OCI-LY1 (cell line): ENCODE data around the gene FERMT2.

Experiments used
- H2AFZ ChIP-seq: fragments of 200-600 bp; sonication (generic), shearing (Covaris generic); 2 replicates; pipeline ENCODE4 v1.6.0; 2014; ENCODE audit warnings: antibody characterized with exemption, mild to moderate bottlenecking, low read length
- H3F3A ChIP-seq: fragments of 200-600 bp; sonication (generic), shearing (Covaris generic); 2 replicates; pipeline ENCODE4 v1.6.0; 2014; ENCODE audit warnings: mild to moderate bottlenecking, antibody characterized with exemption, low read length, moderate library complexity; ENCODE audit not compliant: insufficient read depth
- H3K27ac ChIP-seq: fragments of 200-600 bp; sonication (generic); 2 replicates; pipeline ENCODE4 v1.5.1; 2014; ENCODE audit warnings: low read length, mixed run types, mild to moderate bottlenecking, low read depth; ENCODE audit not compliant: poor library complexity, severe bottlenecking
- H3K27me3 ChIP-seq: fragments of 200-600 bp; sonication (generic); 2 replicates; pipeline ENCODE4 v1.6.0; 2014; ENCODE audit warnings: antibody characterized with exemption, mild to moderate bottlenecking, low read length, moderate library complexity; ENCODE audit not compliant: insufficient read depth
- H3K36me3 ChIP-seq: fragments of 200-600 bp; sonication (generic); 2 replicates; pipeline ENCODE4 v1.6.1; 2014; ENCODE audit warnings: mild to moderate bottlenecking, antibody characterized with exemption, low read length, moderate library complexity, mixed read lengths; ENCODE audit not compliant: insufficient read depth
- H3K4me1 ChIP-seq: fragments of 200-600 bp; sonication (generic); 2 replicates; pipeline ENCODE4 v1.5.1; 2014; ENCODE audit warnings: mild to moderate bottlenecking, low read length, moderate library complexity; ENCODE audit not compliant: insufficient read depth, severe bottlenecking
- H3K4me2 ChIP-seq: fragments of 200-600 bp; sonication (generic), shearing (Covaris generic); 2 replicates; pipeline ENCODE4 v1.6.1; 2014; ENCODE audit warnings: low read length
- H3K4me3 ChIP-seq: fragments of 200-600 bp; sonication (generic); 2 replicates; pipeline ENCODE4 v1.5.1; 2014; ENCODE audit warnings: low read length, low read depth, mild to moderate bottlenecking, mixed read lengths; ENCODE audit not compliant: poor library complexity, severe bottlenecking
- H3K79me2 ChIP-seq: fragments of 200-600 bp; shearing (Covaris generic); 2 replicates; pipeline ENCODE4 v1.6.1; 2016; ENCODE audit warnings: mixed run types, low read length, mixed read lengths; ENCODE audit not compliant: insufficient read depth
- H3K9ac ChIP-seq: fragments of 200-600 bp; sonication (generic), shearing (Covaris generic); 2 replicates; pipeline ENCODE4 v1.6.1; 2014; ENCODE audit warnings: mild to moderate bottlenecking, low read length, mixed read lengths
- H3K9me2 ChIP-seq: fragments of 200-600 bp; sonication (generic), shearing (Covaris generic); 2 replicates; pipeline ENCODE4 v1.6.1; 2014; ENCODE audit warnings: low read depth, mild to moderate bottlenecking, low read length, mixed read lengths
- H3K9me3 ChIP-seq: fragments of 200-600 bp; shearing (Covaris generic); 2 replicates; pipeline ENCODE4 v1.6.1; 2014; ENCODE audit warnings: low read length, mixed read lengths
- H4K20me1 ChIP-seq: fragments of 200-600 bp; sonication (generic), shearing (Covaris generic); 2 replicates; pipeline ENCODE4 v1.6.0; 2016; ENCODE audit warnings: mild to moderate bottlenecking, low read length; ENCODE audit not compliant: insufficient read depth
- CTCF ChIP-seq: fragments of 200-600 bp; sonication (generic), shearing (Covaris generic); IDR thresholded peaks from 2 replicates; pipeline ENCODE4 v1.5.1; 2017; ENCODE audit warnings: mild to moderate bottlenecking, antibody characterized with exemption, low read length, moderate library complexity, mixed read lengths
- EZH2 ChIP-seq: fragments of 200-600 bp; sonication (generic), shearing (Covaris generic); IDR thresholded peaks from 2 replicates; pipeline ENCODE4 v1.8.0; 2017; ENCODE audit warnings: borderline replicate concordance, mixed run types, mild to moderate bottlenecking, antibody characterized with exemption, low read length, moderate library complexity, mixed read lengths

FERMT2 gene

GRCh38 chr14:52874389-52874788, 76.5 kb downstream of the FERMT2 start:
- Histone ChIP-seq H3F3A (no peaks in the 10 kb centered on the region), H3K4me2 (no peak overlapping the region), H4K20me1 (no peaks in the 10 kb centered on the region), H3K27ac (no peak overlapping the region), H2AFZ (no peak overlapping the region), H3K9ac (no peak overlapping the region), H3K4me1 (no peaks in the 10 kb centered on the region), H3K4me3 (no peak overlapping the region), H3K36me3 (no peaks in the 10 kb centered on the region), H3K27me3 (no peaks in the 10 kb centered on the region), H3K79me2 (no peaks in the 10 kb centered on the region), H3K9me2 (no peaks in the 10 kb centered on the region), H3K9me3 (no peaks in the 10 kb centered on the region)
- no peak for TF ChIP-seq CTCF
- no peak for TF ChIP-seq EZH2

- Histone ChIP-seq H3K79me2 (no peaks in the 10 kb centered on the region), H3K27ac (no peak overlapping the region), H2AFZ (no peak overlapping the region)
Observed at GRCh38 chr14:52873694-52874093, 77.2 kb downstream of the FERMT2 start.

GRCh38 chr14:52873065-52873464, 77.8 kb downstream of the FERMT2 start:
- Histone ChIP-seq H3K27me3 (no peaks in the 10 kb centered on the region), H3F3A (no peaks in the 10 kb centered on the region), H4K20me1 (no peaks in the 10 kb centered on the region), H3K4me1 (no peaks in the 10 kb centered on the region), H3K79me2 (no peaks in the 10 kb centered on the region), H3K9ac (no peak overlapping the region), H3K9me3 (no peaks in the 10 kb centered on the region), H3K4me3 (no peak overlapping the region), H3K4me2 (no peak overlapping the region), H3K9me2 (no peaks in the 10 kb centered on the region), H2AFZ (no peak overlapping the region), H3K27ac (no peak overlapping the region), H3K36me3 (no peaks in the 10 kb centered on the region)
- no peak for TF ChIP-seq EZH2
- no peak for TF ChIP-seq CTCF

More at GRCh38 chr14:52873694-52874093, 77.2 kb downstream of the FERMT2 start:
- Histone ChIP-seq H3K4me2 (no peak overlapping the region), H3K36me3 (no peaks in the 10 kb centered on the region), H3K4me1 (no peaks in the 10 kb centered on the region), H3K27me3 (no peaks in the 10 kb centered on the region), H3K4me3 (no peak overlapping the region), H4K20me1 (no peaks in the 10 kb centered on the region), H3F3A (no peaks in the 10 kb centered on the region), H3K9me2 (no peaks in the 10 kb centered on the region), H3K9ac (no peak overlapping the region), H3K9me3 (no peaks in the 10 kb centered on the region)
- no peak for TF ChIP-seq EZH2
- TF ChIP-seq CTCF = no peak
